ENCODE measurements around the gene DEUP1. TPM values are rescaled to one million over a fixed set of nuclear protein-coding genes. Genes with fewer than 3 reads are reported as not detected.

The DEUP1 gene
- total and polyA plus RNA-seq, 12 donors, result 0.76 TPM; not detected in 11

GRCh38 chr11:93370260-93370659 lies 39.7 kb downstream of the DEUP1 start:
- ATAC-seq (no peak), DNase-seq (no peak)
- H3K4me1 ChIP-seq, result no peaks in the 10 kb centered on the region
- WGBS, 2 donors, result 76% methylated on average over 2 of the region's 2 CpGs
- no peak overlapping the region for H3K27ac ChIP-seq
- intact Hi-C loops (cut with DNase I), result no loop called here
- no peak for TF ChIP-seq CTCF (IDR thresholded peaks at IDR 0.05)
- no peaks in the 10 kb centered on the region for H3K36me3 ChIP-seq
- peaks cover 0 to 9% (median 0%) of the 10 kb centered on the region in 11 donors for H3K9me3 ChIP-seq
- no peaks in the 10 kb centered on the region for H3K27me3 ChIP-seq
- H3K4me3 ChIP-seq, result no peak overlapping the region

- no peak for TF ChIP-seq CTCF (IDR thresholded peaks at IDR 0.05)
- Histone ChIP-seq H3K4me3 (no peak overlapping the region), H3K4me1 (peaks cover 0 to 6% (median 0%) of the 10 kb centered on the region in 9 donors), H3K27ac (no peak overlapping the region), H3K27me3 (no peaks in the 10 kb centered on the region), H3K36me3 (no peaks in the 10 kb centered on the region), H3K9me3 (no peaks in the 10 kb centered on the region)
- DNase-seq, result no peak
- ATAC-seq, result peak in 2 of 8 donors; percentile 9 to 33
- intact Hi-C loops (cut with DNase I), result loop anchor here in 2 of 10 donors (10.0 kb wide), 1 partner anchor 145 kb away; no protein-coding TSS in a partner anchor
These were observed 59.2 kb downstream of the DEUP1 start for GRCh38 chr11:93389737-93390136.

- H3K9me3 ChIP-seq, result no peaks in the 10 kb centered on the region
- no peak overlapping the region for H3K27ac ChIP-seq
- DNase-seq (no peak), ATAC-seq (no peak)
- no peaks in the 10 kb centered on the region for H3K36me3 ChIP-seq
- 66 to 68% methylated on average over 3 of the region's 3 CpGs for WGBS, 2 donors
- no peak for TF ChIP-seq CTCF (IDR thresholded peaks at IDR 0.05)
- H3K27me3 ChIP-seq, result no peaks in the 10 kb centered on the region
- intact Hi-C loops (cut with DNase I), result loop anchor here in 2 of 10 donors (10.0 kb wide), 1 partner anchor 142 kb away; no protein-coding TSS in a partner anchor
- peaks cover 0 to 6% (median 0%) of the 10 kb centered on the region in 9 donors for H3K4me1 ChIP-seq
- H3K4me3 ChIP-seq, result no peak overlapping the region
These were observed 62.3 kb downstream of the DEUP1 start for GRCh38 chr11:93392867-93393266.

GRCh38 chr11:93393386-93393785 lies 62.8 kb downstream of the DEUP1 start:
- Histone ChIP-seq H3K36me3 (no peaks in the 10 kb centered on the region), H3K9me3 (no peaks in the 10 kb centered on the region), H3K4me1 (peaks cover 0 to 6% (median 0%) of the 10 kb centered on the region in 9 donors), H3K27me3 (no peaks in the 10 kb centered on the region), H3K4me3 (no peak overlapping the region), H3K27ac (no peak overlapping the region)
- DNase-seq (no peak), ATAC-seq (no peak)
- intact Hi-C loops (cut with DNase I), result loop anchor here in 2 of 10 donors (10.0 kb wide), 1 partner anchor 141 kb away; no protein-coding TSS in a partner anchor
- WGBS, 2 donors, result 52 to 63% methylated on average over 4 of the region's 4 CpGs
- TF ChIP-seq CTCF (IDR thresholded peaks at IDR 0.05), result no peak
